Epidermal melanocyte (primary cell): ENCODE measurements around the gene TMPRSS12.
"Not testable (repeated sequence)": the region's sequence is repeated elsewhere in the genome, so short reads cannot be mapped to it uniquely, and the experiment has no call there.

ENCODE experiments used
- DNase-seq: peaks from one replicate; pipeline ENCODE4 v3.0.0; 2011; ENCODE audit warnings: low spot score; ENCODE audit not compliant: insufficient read length

The TMPRSS12 gene, protein sequence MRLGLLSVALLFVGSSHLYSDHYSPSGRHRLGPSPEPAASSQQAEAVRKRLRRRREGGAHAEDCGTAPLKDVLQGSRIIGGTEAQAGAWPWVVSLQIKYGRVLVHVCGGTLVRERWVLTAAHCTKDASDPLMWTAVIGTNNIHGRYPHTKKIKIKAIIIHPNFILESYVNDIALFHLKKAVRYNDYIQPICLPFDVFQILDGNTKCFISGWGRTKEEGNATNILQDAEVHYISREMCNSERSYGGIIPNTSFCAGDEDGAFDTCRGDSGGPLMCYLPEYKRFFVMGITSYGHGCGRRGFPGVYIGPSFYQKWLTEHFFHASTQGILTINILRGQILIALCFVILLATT

GRCh38 chr12:50842637-50843493 is at the start of gene TMPRSS12:
TSS of gene TMPRSS12 (plus strand) at chr12:50842926. CDS start at chr12:50842965, 39 bp downstream.
- no peak for DNase-seq

- no peak for DNase-seq
Observed at GRCh38 chr12:50799908-50800307, 42.8 kb upstream of the TMPRSS12 start.

- DNase-seq, result no peak
Observed at GRCh38 chr12:50803230-50803875, 39.4 kb upstream of the TMPRSS12 start.

DNA sequence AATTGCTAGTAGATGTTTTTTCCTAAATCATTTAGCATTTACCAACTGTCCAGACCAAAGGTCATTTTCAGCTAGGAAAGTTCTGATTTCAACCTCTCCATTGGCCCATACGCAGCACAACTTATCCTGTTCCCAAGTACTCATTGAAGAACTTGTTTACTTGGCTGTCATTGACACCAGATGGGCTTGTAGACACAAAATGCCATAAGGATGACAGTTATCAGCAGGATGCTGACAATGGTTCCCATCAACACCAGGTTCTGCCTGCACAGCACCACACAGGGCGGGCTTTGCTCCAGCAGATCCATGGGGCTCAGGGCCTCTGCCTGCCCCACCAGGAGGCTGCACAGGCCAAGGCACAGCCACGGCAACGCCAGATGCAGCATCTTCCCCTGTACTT is 36.5 kb upstream of the TMPRSS12 start:
- DNase-seq, result no peak

GRCh38 chr12:50809131-50809530 is 33.6 kb upstream of the TMPRSS12 start:
- DNase-seq, result not testable (repeated sequence)

- not testable (repeated sequence) for DNase-seq
Observed at GRCh38 chr12:50814921-50815320, 27.8 kb upstream of the TMPRSS12 start.

GRCh38 chr12:50820177-50820576 is 22.5 kb upstream of the TMPRSS12 start:
- DNase-seq, result no peak

DNA sequence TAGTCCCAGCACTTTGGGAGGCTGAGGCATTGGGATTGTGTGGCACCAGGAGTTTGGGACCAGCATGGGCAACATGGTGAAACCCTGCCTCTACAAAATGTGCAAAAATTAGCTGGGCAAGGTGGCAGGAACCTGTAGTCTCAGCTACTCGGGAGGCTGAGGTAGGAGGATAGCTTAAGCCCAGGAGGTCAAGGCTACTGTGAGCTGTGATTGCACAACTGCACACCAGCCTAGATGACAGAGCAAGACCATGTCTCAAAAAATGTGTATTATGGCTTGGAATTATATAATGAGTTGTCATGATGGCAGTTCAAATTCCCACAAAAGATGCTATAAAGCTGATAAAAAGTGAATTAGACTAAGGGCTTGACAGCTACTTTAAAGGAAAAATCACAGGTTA is 20.6 kb upstream of the TMPRSS12 start:
- no peak for DNase-seq

GRCh38 chr12:50823724-50824123 is 19.0 kb upstream of the TMPRSS12 start:
- DNase-seq, result not testable (repeated sequence)

DNA sequence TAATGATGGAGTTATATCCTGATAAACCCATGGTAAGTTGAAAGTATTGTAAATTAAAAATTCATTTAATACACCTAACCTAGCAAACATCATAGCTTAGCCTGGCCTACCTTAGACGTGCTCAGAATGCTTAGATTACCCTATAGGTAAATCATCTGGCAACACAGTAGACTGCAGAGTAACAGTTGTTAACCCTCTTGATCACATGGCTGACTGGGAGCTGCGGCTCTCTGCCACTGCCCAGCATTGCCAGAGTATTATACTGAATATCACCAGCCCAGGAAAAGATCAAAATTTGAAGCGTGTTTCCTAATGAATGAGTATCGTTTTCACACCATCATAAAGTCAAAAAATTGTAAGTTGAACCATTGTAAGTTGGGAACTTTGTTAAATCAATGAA is 17.8 kb upstream of the TMPRSS12 start:
- no peak for DNase-seq

DNA sequence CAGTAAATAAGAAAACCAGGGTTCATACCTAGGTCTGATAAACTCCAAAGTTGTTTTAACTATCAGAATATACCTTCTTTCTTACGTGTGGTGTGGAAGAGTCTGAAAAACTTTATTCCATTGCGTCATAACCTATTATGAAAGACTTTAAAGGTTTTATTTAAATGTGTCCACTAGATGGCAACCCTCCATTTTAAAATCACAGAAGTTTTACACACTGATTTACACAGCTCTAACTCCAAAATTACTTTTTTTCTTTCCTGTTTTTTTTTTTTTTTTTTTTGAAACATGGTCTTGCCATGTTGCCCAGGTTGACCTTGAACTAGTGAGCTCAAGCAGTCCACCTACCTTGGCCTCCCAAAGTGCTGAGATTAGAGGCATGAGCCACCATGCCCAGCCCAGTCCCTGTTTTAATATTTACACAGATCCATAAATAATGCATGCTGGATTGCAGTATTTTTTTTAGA is 17.3 kb upstream of the TMPRSS12 start:
- DNase-seq, result peak; percentile 20

- no peak for DNase-seq
Observed at GRCh38 chr12:50828121-50828520, 14.6 kb upstream of the TMPRSS12 start.

GRCh38 chr12:50828886-50829285 is 13.8 kb upstream of the TMPRSS12 start:
- DNase-seq, result no peak

DNA sequence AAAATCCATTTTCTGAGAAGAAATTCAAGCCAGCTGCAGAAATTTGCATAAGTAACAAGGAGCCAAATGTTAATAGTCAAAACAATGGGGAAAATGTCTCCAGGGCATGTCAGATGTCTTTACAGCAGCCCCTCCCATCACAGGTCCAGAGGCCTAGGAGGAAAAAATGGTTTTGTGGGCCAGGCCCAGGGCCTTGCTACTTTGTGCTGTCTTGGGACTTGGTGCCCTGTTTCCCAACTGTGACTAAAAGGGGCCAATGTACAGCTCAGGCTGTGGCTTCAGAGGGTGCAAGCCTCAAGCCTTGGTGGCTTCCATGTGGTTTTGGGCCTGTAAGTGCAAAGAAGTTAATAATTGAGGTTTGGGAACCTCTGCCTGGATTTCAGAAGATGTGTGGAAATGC is 8.9 kb upstream of the TMPRSS12 start:
- DNase-seq, result not testable (repeated sequence)

DNA sequence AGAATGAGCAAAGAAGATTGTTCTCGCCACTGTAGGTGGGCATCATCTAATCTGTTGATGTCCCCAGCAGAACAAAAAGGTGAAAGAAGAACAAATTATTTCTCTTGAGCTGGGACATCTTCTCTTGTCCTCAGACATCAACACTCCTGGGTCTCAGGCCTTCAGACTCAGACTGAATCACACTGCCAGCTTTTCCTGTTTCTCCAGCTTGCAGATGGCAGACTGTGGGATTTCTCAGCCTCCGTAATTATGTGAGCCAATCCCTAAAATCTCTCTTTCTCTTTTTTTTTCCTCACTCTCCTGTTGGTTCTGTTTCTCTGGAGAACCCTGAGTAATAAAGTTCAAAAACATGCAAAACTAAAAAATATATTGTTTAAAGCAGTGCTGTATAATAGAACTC is 3.7 kb upstream of the TMPRSS12 start:
- DNase-seq, result no peak

- DNase-seq, result no peak
Observed at GRCh38 chr12:50840809-50841487, 1.8 kb upstream of the TMPRSS12 start.

- DNase-seq, result no peak
Observed at GRCh38 chr12:50841716-50842531, 802 bp upstream of the TMPRSS12 start.

GRCh38 chr12:50845021-50845647 is 2.4 kb downstream of the TMPRSS12 start:
- DNase-seq, result no peak

GRCh38 chr12:50848963-50849362 is 6.2 kb downstream of the TMPRSS12 start:
- no peak for DNase-seq

- DNase-seq, result not testable (repeated sequence)
Observed at GRCh38 chr12:50855218-50855617, 12.5 kb downstream of the TMPRSS12 start.
